T-helper 2 cell (primary cell): ENCODE data around the gene TMEM117.
"Not testable (repeated sequence)": the region's sequence is repeated elsewhere in the genome, so short reads cannot be mapped to it uniquely, and the experiment has no call there.

Experiments used
- DNase-seq, 5 experiments: peaks; one replicate each; pipeline versions ENCODE4 v3.0.0 to v3.0.0-alpha.2; 2012 to 2022

TMEM117 gene

DNA sequence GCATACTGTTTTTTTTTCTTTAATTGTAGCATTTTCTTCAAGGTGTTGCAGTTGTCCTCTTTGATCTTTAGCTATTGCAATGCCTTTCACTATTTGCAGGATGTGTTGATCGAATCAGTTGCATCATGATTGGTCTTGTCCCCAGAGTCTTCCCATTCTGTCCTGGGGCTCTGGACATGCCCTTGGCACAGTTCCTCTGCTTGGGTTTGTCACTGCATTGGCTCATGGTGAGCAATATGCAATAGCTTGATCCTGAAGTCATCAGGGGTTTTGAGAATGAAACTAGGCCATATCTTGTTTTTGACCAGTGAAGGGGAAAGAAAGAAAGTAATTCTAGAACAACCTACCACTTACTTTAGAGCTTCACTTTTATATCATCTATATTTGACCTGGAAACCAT, 281.5 kb downstream of the TMEM117 start:
- no peak for DNase-seq

GRCh38 chr12:44118946-44119345, 283.1 kb downstream of the TMEM117 start:
- DNase-seq = no peak

- DNase-seq = no peak
These were observed 290.9 kb downstream of the TMEM117 start for GRCh38 chr12:44126806-44127205.

GRCh38 chr12:44127966-44128710, 292.3 kb downstream of the TMEM117 start:
- DNase-seq = no peak

DNA sequence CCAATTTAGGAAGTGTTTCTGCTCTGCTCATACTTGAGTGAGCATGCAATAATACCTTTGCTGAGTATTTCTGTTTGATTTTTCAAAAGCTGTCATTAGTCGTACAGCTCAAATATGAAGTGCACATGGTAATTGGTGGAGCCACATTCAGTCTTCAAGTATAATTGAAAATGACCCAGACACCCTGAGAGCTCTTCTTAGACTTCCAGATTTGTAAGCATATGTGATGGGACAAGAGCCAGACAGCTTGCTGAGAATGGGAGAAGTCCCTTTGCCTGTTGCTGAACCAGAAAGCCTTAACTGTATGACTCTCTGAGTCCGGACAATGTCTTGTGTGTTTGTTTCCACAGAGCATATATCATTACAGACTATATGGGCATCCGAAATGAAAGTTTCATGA, 307.3 kb downstream of the TMEM117 start:
- no peak for DNase-seq

- DNase-seq = no peak
These were observed 313.1 kb downstream of the TMEM117 start for GRCh38 chr12:44148936-44149335.

GRCh38 chr12:44154128-44154527, 318.2 kb downstream of the TMEM117 start:
- DNase-seq = no peak

GRCh38 chr12:44155358-44155757, 319.5 kb downstream of the TMEM117 start:
- no peak for DNase-seq

DNA sequence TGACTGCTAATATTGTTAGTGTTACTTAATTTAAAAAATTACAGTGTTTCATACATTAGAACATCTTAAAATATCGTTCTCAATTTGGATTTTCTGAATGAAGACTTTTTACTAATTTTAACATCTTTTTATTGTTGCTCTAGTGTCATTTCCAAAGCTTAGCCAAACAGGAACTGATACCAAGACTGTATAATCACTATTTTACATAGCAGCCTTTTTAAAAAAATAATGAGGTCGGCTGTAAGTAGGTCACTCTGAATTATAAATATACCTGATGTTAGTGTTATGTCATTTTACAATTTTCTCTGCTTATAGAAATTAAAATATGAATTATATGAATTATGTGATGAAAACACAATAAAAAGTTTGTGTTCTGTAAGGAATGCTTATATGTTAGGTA, 321.5 kb downstream of the TMEM117 start:
- DNase-seq = no peak

GRCh38 chr12:44158746-44159145, 322.9 kb downstream of the TMEM117 start:
- DNase-seq = no peak

DNA sequence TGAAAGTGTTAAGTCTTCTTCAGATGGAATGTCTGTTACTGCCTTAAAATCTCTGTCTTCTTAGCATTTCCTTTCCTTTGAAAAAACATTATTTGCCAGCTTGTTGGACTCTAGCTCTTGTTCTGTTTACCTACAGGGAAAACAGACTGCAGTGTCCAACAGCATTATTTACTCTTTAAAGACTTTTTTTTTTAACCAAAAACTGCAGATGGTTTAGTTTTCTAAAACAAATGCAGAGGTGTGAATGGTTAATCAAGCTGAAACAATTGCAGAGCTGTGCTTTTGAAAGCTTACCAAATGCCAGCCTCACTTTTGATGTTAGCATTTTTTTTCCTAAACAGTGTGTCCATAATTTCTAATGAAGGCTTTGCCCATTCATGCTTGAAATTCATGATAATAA, 323.3 kb downstream of the TMEM117 start:
- DNase-seq = no peak

DNA sequence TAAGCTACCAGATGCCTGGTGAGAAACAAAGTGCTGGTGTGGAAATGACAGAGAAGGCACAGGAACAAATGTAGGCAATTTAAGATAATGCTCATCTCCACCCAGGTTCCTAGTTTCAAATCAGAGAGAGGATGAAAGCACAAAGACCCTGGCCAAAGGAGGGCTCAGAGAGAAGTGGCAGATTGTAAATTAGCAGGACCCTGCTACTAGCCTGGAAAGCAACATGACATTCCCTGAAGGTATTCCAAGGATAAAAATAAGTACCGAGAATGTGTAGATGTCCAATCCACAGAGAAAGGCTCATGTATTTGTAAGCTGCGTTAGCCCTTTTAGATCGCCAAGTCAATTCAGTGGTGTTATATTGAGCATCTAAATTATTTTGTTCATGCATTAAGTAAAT, 324.0 kb downstream of the TMEM117 start:
- DNase-seq = no peak

DNA sequence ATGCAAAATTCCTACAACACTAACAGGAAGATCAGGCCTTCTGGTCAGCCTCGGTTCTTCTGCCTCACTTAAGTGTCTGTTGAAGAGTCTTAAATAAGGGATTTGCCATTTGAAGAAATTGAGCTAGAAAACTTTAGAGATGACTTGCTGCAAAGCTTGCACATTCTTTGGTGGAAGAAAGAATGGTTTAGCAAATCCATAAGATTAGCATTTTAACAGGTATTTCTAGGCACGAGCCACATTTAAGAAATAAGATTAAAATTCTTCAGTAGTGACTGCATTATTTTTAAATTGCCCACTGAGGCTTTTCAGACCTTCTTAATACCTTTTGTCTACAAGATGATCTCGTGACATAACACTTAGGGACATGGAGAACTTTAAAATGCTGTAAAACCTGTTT, 327.1 kb downstream of the TMEM117 start:
- no peak for DNase-seq

DNA sequence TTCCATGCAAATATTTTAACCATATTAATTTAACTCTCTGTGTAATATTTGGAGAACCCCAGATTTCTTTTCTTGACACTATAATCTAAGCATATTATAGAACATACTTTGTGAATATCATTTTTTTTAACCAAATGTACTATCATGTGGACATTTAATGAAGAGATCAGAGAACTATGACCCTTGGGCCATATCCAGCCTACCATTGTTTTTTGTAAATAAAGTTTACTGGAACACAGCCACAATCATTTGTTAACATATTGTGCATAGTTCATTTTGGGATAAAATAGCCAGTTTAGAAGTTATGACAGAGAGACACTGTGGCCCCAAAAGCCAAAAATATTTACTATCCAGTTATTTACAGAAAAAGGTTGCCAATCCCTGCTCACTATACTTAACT, 338.2 kb downstream of the TMEM117 start:
- DNase-seq = no peak

DNA sequence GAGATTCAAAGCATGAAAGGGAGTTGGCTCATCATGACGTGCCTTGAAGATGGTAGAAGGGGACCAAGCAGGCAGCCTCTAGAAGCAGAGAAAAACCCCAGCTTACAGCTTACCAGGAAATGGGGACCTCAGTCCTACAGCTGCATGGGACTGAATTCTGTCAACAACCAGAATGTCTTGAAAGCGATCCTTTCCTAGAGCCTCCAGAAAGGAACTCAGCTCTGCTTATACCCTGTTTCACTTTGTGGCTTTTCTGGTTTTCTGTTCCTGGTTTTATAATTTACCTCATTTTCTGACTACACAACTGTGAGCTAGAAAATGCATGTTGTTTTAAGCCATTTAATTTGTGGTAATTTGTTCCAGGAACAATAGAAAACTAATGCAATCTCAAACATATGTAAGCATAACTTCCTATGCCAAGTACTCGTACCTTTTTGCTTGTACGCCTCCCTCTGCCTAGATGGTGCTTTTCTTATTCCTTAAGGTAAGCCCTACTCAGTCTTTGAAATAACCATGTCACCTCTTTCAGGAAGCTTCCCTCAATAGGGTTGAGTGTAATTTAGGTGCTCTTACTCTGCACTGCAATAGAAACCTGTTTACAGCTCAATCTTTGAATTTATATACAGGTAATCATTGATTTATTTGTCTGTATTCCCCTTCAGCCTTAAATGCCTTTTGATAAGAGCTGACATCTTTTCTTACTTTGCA, 348.8 kb downstream of the TMEM117 start:
- DNase-seq = peak in 1 of 5 experiments; percentile 2

- DNase-seq = peak in 1 of 5 experiments; percentile 34
These were observed 357.4 kb downstream of the TMEM117 start for GRCh38 chr12:44193281-44193680.

GRCh38 chr12:44195719-44196118, 359.8 kb downstream of the TMEM117 start:
- not testable (repeated sequence) for DNase-seq

- no peak for DNase-seq
These were observed 370.2 kb downstream of the TMEM117 start for GRCh38 chr12:44206045-44206444.

DNA sequence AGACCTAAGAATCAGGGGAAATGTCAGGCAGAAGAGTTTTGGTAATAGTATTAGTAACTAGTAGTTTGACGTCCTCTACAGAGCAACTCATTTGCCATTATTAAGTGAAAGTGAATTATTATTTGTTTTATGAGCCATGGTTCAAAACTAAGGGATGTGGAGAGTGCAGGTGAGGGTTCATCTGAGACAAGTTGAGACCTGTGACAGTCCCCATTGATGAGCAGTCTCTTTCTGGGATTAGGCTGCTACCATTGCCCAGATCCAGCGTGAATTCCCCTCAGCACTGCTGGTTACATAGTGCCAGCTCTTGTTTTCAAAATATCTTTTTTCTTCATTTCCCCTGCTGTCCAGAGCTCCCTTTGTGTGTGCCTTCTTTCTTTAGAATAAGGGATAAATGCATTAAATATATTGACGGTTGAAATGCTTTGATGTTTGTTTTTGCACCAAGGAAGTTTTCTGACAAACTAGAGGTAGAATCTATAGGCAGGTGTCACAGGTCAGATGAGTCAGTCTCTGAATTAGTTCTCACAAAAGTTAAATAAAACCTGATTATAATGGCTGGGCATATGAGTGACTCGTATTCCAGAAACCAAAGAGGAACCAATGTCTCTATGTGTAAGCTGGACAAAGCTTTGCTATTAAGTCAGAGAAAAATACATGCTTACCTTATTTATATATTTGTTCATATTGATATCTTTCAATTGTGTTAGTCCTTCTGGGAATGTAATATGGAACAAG, 381.4 kb downstream of the TMEM117 start:
- DNase-seq = no peak

DNA sequence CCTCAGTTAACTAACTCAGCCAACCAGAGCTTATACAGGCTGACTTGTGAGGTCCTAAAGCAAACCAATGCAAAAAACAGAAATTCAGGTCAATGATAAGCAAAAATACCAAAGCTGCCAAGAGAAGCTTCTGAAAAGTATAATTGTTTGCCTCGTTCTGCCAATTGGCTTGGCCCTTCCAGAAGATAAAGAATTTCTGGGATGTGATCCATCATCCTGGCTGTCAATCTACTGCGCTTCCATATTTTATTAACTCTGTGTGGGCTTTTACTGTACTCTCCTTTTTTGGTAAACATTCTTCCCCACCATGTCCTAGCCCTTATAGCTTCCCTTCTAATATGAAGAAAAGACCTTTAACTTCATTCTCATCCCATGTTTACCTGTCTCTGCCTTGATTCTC, 387.9 kb downstream of the TMEM117 start:
- DNase-seq = no peak

- DNase-seq = no peak
These were observed 388.7 kb downstream of the TMEM117 start for GRCh38 chr12:44224399-44225148.

DNA sequence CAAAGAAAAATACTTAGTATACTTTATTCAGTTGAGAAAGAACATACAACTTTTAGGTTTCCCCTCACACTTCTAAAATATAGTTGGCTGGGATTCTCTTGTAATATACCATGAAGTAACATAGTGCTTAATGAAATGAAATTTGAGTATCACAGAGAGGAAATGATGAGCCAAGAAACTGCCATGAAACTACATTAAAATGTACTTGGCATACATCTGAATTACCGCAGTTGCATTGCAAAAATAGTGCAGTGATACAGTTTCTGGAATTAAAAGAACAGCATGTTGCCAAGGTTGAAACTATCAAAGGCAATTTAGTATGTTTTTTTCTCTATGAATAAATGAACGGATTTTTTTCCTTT, 389.2 kb downstream of the TMEM117 start:
- DNase-seq = no peak

DNA sequence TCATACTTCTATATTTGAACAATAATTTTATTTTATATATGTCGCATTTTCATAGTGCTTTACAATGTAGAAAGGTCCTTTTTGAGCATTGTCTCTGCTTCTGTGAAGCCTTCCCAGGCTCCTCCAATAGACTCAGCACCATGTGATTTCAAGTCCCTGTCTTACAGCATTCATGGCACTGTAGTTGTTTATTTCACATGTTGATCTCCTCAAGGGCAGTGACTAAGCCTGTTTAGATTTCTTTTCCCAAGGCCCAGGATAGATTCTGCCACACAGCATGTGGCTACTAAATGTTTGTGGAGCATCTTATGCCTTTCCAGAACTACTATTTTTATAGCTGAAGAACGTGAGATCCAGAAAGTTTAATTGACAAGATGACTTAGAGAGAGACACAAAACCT, 391.7 kb downstream of the TMEM117 start:
- DNase-seq = no peak
